ENCODE results near the gene RUNX1. TPM values are rescaled to one million over a fixed set of nuclear protein-coding genes. Genes with fewer than 3 reads are reported as not detected.

Gene RUNX1
- total RNA-seq (2022) (86.2 and 102 TPM in 2 replicates), Bru-seq, nascent RNA (percentile 95 among the genes with signal in this experiment), BruChase-seq, experiment 1, labeled RNA remaining after a 6-hour chase (percentile 83 among the genes with signal in this experiment), BruChase-seq, experiment 2, labeled RNA remaining after a 2-hour chase (percentile 87 among the genes with signal in this experiment)
- long read RNA-seq, full-length matches to known transcripts, result 10 of 62 reads
- long read RNA-seq, partial matches to known transcripts, result 11 of 62 reads
- long read RNA-seq, other reads (novel, unspliced or antisense), result 41 of 62 reads

GRCh38 chr21:35048706-35049617 lies at the start of gene RUNX1:
RUNX1 (minus strand) TSS chr21:35049302.
- no peak for TF ChIP-seq CTCF (IDR thresholded peaks at IDR 0.05; ENCODE audit: unreplicated experiment)

GRCh38 chr21:35097525-35097924 lies 48.4 kb upstream of the RUNX1 start:
- ChIA-PET CTCF (interaction anchor here (1.0 kb wide), 1 partner anchor 22 kb away, joined by 4 read pairs; no protein-coding TSS in a partner anchor), POLR2A (interaction anchor here (1.6 kb wide), 1 partner anchor 10 kb away, joined by 3 read pairs; no protein-coding TSS in a partner anchor)
- no peaks in the 10 kb centered on the region for H3K36me3 Mint-ChIP-seq (ENCODE audit: insufficient read depth, unreplicated experiment)
- no peaks in the 10 kb centered on the region for H3K27me3 Mint-ChIP-seq (ENCODE audit: insufficient read depth, unreplicated experiment)
- H3K9me3 Mint-ChIP-seq (ENCODE audit: unreplicated experiment), result no peaks in the 10 kb centered on the region
- TF ChIP-seq CTCF (IDR thresholded peaks at IDR 0.05; ENCODE audit: unreplicated experiment), result no peak
- H3K27ac Mint-ChIP-seq (ENCODE audit: low read depth, unreplicated experiment), result peak overlapping the region; percentile 6
- no peak overlapping the region for H3K4me3 Mint-ChIP-seq (ENCODE audit: unreplicated experiment)
- intact Hi-C loops (cut with micrococcal nuclease), result no loop called here
- DNase-seq (ENCODE audit: unreplicated experiment), result no peak
- no peaks in the 10 kb centered on the region for H3K4me1 Mint-ChIP-seq (ENCODE audit: insufficient read depth, unreplicated experiment)
- no TSS peak for BruUV-seq (replicated peaks)

More at GRCh38 chr21:35048706-35049617, at the start of gene RUNX1:
- Mint-ChIP-seq H3K36me3 (ENCODE audit: insufficient read depth, unreplicated experiment) (no peaks in the 10 kb centered on the region), H3K4me3 (ENCODE audit: unreplicated experiment) (peak within 1 kb of the TSS; percentile 82), H3K9me3 (ENCODE audit: unreplicated experiment) (no peaks in the 10 kb centered on the region), H3K4me1 (ENCODE audit: insufficient read depth, unreplicated experiment) (peaks cover 51% of the 10 kb centered on the region), H3K27me3 (ENCODE audit: insufficient read depth, unreplicated experiment) (no peaks in the 10 kb centered on the region), H3K27ac (ENCODE audit: low read depth, unreplicated experiment) (peak within 1 kb of the TSS; percentile 95)
- peak; percentile 55 for DNase-seq (ENCODE audit: unreplicated experiment)
- CTCF ChIA-PET, result interaction anchor here (0.7 to 1.6 kb wide), 6 partner anchors 12 to 378 kb away, joined by 3 to 6 read pairs (median 4); no protein-coding TSS in a partner anchor
- BruUV-seq (replicated peaks), result TSS peak; percentile 74
- POLR2A ChIA-PET, result interaction anchor here (0.6 to 3.3 kb wide), 22 partner anchors 14 to 522 kb away, joined by 3 to 66 read pairs (median 6); no protein-coding TSS in a partner anchor
- intact Hi-C loops (cut with micrococcal nuclease), result loop anchor here (1.0 to 5.0 kb wide), 3 partner anchors 142 to 356 kb away; no protein-coding TSS in a partner anchor

- DNase-seq (ENCODE audit: unreplicated experiment), result no peak
- BruUV-seq (replicated peaks), result no TSS peak
- Mint-ChIP-seq H3K27me3 (ENCODE audit: insufficient read depth, unreplicated experiment) (no peaks in the 10 kb centered on the region), H3K4me3 (ENCODE audit: unreplicated experiment) (no peak overlapping the region), H3K4me1 (ENCODE audit: insufficient read depth, unreplicated experiment) (no peaks in the 10 kb centered on the region), H3K27ac (ENCODE audit: low read depth, unreplicated experiment) (peak overlapping the region; percentile 6), H3K36me3 (ENCODE audit: insufficient read depth, unreplicated experiment) (no peaks in the 10 kb centered on the region), H3K9me3 (ENCODE audit: unreplicated experiment) (no peaks in the 10 kb centered on the region)
- ChIA-PET CTCF (interaction anchor here (1.4 kb wide), 1 partner anchor 9 kb away, joined by 5 read pairs; no protein-coding TSS in a partner anchor), POLR2A (interaction anchor here (0.6 to 1.6 kb wide), 2 partner anchors 9 to 66 kb away, joined by 3 to 4 read pairs; no protein-coding TSS in a partner anchor)
- TF ChIP-seq CTCF (IDR thresholded peaks at IDR 0.05; ENCODE audit: unreplicated experiment), result no peak
- intact Hi-C loops (cut with micrococcal nuclease), result no loop called here
Observed at GRCh38 chr21:35096959-35097358, 47.9 kb upstream of the RUNX1 start.
